GM18505 (cell line): ENCODE measurements around the gene DACT2.
"Not testable (repeated sequence)": the region's sequence is repeated elsewhere in the genome, so short reads cannot be mapped to it uniquely, and the experiment has no call there.

Experiments used
- ATAC-seq: cut with Tn5 transposase; IDR thresholded peaks from one replicate; pipeline ENCODE4 v1.9.1; 2021; ENCODE audit not compliant: unreplicated experiment
- POLR2A ChIP-seq: IDR thresholded peaks from 4 replicates; pipeline ENCODE4 v1.6.1; 2011; ENCODE audit warnings: borderline replicate concordance; ENCODE audit not compliant: insufficient read depth, insufficient read length; ENCODE audit errors: extremely low read depth

DACT2 gene

GRCh38 chr6:168319279-168320111 is at the start of gene DACT2:
TSS of gene DACT2 (minus strand) at chr6:168319777. CDS start at chr6:168319633, 144 bp downstream.
- TF ChIP-seq POLR2A: no peak
- ATAC-seq: no peak

- no peak for TF ChIP-seq POLR2A
- no peak for ATAC-seq
Observed at GRCh38 chr6:168368936-168369335, 49.4 kb upstream of the DACT2 start.

DNA sequence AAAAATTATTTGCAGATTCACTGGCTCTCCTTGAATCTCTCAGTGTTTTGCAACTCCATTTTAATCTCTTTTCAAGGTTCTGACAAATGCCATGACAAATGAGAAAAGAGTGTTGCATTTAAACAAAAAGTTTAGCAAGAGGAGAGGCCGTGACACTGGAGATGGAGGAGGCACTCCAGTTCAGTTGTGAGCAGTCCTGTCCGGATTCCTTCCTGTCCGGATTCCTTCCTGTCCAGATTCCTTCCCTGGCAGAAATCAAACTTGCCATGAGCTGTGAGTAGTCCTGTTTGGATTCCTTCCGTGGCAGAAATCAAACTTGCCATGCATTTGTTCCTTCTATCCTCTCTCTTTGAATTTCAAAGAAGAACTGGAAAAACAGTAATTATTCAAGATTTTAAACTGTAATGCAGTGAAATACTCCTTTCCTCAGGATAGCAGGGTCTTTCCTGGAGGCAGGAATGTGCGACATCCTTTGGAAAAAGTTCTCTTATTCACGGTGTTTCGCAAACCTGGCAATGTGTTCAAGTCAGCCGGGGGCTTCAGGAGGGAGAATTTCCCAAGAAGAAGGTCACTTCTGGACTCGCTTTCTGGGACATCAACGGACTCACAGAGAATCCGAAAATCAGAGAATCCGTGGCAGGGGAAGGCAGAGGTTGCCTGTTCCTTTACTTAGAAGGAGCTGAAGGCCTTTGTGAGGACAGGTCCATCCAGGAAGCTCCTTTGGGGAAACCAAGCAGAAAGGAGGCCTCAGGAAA is 48.7 kb upstream of the DACT2 start:
- TF ChIP-seq POLR2A: no peak
- ATAC-seq: no peak

DNA sequence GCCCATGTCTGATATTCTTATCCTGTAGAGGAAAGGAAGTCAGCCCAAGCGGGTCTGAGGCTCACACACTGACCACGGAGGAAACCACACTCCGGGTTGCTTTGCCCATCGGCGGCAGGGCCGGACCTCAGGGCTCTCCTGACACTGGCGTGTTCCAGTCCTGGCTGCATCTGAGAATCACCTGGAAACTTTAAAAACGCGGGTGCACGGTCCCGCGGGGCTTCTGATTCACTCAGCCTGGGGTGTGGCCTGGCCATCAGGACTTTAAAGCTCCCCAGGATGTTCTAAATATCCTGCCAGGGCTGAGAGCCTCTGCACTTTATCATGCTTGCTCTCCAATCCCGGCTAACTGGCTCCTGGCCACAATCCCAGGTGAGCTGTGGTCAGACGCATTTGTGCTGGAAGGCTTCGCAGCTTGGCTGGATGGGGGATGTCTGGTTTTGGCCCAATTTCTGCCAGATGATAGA is 47.7 kb upstream of the DACT2 start:
- no peak for TF ChIP-seq POLR2A
- ATAC-seq: no peak

GRCh38 chr6:168366473-168366872 is 46.9 kb upstream of the DACT2 start:
- ATAC-seq: no peak
- TF ChIP-seq POLR2A: no peak

- TF ChIP-seq POLR2A: no peak
- no peak for ATAC-seq
Observed at GRCh38 chr6:168365422-168366165, 46.0 kb upstream of the DACT2 start.

DNA sequence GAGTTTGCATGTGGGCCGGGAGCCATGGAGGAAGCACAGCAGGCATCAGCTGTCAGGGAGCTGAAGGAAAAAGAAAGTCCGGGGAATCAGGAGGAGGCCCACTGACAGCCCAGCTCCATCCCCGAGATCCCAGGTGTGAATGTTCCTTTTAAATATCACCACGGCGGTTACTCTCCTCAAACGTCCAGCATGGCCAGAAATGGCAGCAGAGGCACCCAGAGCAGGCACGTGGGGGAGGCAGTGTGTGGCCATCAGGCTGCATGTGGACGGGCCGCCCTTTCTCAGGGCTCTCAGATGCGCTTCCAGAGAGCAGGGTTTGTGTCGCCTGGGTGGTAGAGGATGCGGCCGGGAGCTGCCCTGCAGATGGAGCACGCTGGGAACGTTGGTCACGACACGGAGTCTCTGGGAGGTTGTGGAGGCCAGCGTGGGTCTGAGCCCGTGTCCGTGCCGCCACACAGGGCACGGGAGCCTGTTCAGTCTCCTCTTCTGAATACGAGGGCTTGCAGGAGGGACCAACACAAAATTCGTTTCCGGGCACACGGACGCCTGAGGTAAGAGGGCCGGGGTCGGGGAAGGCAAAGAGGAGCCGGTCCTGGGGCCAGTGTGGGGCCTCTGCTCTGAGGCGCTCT is 45.3 kb upstream of the DACT2 start:
- ATAC-seq: no peak
- no peak for TF ChIP-seq POLR2A

DNA sequence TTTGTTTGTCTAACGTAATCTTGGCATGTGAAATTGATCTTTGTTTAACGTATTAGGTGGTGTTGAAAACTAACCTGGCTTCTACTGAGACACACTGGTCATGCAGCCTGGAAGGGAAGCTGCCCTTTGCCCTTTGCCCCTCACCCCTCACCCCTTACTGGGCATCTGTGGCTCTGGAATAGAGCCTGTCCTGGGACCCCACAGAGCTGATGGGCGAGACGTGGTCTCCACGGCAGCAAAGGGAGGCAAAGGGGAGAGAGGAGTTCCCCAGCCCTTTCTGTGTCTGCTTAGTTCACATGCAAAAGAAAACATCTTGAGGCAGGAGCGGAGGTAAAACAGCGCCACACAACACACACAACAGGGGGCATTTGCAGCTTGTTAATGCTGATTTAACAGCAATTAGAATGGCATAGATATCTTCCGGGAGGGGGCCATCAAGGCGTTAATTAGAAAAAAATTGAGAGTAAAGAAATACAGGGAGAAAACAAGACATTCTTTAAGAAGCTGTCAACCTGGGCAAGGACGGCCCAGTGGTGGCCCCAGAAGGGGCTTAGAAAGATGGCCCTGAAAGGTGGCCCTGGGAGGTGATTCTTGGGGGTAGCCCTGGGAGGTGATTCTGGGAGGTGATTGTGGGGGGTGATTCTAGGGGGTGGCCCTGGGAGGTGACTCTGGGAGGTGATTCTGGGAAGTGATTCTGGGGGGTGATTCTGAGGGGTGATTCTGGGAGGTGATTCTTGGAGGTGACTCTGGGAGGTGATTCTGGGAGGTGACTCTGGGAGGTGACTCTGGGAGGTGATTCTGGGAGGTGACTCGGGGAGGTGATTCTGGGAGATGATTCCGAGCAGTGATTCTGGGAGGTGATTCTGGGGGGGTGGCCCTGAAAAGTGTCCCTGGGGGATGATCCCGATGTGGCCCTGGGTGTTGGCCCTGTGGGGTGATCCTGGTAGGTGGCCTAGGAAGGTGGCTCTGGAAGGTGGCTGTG is 44.5 kb upstream of the DACT2 start:
- TF ChIP-seq POLR2A: no peak
- no peak for ATAC-seq

DNA sequence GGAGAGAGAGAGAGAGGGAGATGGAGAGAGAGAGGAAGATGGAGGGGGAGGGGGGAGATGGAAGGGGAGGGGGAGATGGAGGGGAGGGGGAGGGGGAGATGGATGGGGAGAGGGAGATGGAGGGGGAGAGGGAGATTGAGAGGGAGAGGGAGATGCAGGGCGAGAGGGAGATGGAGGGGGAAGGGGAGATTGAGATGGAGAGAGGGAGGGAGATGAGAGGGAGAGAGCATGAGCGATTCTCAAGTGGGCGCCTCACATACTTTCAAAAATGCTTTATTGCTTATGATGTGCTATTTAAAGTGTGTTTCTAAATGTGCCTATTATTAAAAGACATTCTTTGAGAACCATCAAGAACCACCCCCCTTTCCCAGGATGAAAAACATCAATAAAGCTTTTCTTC is 43.7 kb upstream of the DACT2 start:
- ATAC-seq: no peak
- no peak for TF ChIP-seq POLR2A

DNA sequence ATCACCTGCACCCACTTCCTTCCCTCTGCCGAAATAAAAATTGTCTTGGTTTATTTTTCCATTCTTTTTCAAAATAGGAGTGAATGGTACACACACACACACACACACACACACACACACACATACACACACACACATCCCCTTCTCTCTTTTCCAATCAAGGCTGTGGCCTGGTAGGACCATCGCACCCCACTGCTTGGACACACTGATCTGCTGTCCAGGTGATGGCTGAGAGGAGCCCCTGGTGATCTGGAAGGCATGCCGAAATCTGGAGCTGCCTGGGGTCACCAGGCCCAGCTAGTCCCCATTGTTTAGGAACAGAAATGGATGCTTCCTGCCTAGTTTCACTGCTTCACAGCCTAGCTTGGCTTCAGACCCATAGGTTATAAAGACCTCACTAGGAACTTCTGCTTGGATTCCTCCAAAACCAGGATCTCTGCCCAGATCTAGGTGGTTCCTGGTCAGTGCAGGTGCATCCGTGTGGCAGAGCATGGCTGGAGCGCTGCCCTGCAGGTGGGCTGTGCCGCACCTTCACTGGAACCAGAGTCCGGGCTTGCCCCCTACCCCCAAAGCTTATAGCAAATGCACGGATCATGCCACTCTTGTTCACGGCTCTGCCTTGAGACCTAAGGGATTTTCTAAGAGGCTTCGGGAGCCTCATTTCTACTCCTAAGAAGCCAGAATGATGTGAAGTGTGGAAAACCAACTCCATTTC is 42.9 kb upstream of the DACT2 start:
- no peak for ATAC-seq
- TF ChIP-seq POLR2A: no peak

GRCh38 chr6:168361766-168362165 is 42.2 kb upstream of the DACT2 start:
- no peak for ATAC-seq
- no peak for TF ChIP-seq POLR2A

GRCh38 chr6:168359794-168360193 is 40.2 kb upstream of the DACT2 start:
- no peak for ATAC-seq
- TF ChIP-seq POLR2A: no peak

DNA sequence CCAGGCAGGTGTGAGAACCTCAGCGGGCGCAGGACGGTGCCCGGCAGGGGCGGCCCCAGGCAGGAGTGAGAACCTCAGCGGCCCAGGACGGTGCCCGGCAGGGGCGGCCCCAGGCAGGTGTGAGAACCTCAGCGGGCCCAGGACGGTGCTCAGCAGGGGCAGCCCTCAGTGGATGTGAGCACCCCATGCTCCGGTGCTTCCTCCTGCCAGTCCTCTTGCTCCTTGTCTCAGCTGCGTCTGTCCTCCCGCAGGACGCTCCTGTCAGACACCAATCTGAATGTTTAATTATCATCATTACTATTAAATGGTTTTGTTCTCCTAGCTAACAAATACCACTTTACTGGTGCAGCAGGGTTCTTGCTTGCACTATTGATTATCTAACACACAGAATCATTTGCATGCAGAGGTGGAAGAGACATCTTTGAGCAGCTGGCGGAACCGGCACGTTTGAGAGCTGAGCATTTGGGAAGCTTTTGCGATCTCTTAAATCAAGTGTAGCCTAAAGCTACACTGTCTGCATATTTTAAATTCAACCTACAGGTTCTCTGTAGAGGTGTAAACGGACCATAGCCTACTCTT is 39.4 kb upstream of the DACT2 start:
- no peak for TF ChIP-seq POLR2A
- ATAC-seq: no peak

DNA sequence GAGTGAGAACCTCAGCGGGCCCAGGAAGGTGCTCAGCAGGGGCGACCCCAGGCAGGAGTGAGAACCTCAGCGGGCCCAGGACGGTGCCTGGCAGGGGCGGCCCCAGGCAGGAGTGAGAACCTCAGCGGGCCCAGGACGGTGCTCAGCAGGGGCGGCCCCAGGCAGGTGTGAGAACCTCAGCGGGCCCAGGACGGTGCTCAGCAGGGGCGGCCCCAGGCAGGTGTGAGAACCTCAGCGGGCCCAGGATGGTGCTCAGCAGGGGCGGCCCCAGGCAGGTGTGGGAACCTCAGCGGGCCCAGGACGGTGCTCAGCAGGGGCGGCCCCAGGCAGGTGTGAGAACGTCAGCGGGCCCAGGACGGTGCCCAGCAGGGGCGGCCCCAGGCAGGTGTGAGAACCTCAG is 37.3 kb upstream of the DACT2 start:
- not testable (repeated sequence) for ATAC-seq
